Activated T-cell treated with anti-CD3 and anti-CD28 coated beads, Interleukin-2, amount 50 U/mL, for 24 hours (primary cell): ENCODE data around the gene LCN15.
"Not testable (repeated sequence)": the region's sequence is repeated elsewhere in the genome, so short reads cannot be mapped to it uniquely, and the experiment has no call there.

Source experiments
- DNase-seq: peaks from one replicate; pipeline ENCODE4 v3.0.0-alpha.2; 2020
- H3K27ac Mint-ChIP-seq: 2 replicates; pipeline ENCODE4 v1.8.0; 2020; ENCODE audit warnings: mild to moderate bottlenecking, mixed read lengths
- H3K27me3 Mint-ChIP-seq: 2 replicates; pipeline ENCODE4 v1.8.0; 2020; ENCODE audit warnings: mixed read lengths
- H3K36me3 Mint-ChIP-seq: 2 replicates; pipeline ENCODE4 v1.8.0; 2020; ENCODE audit warnings: low read depth, mixed read lengths
- H3K4me1 Mint-ChIP-seq: 2 replicates; pipeline ENCODE4 v1.8.0; 2020; ENCODE audit warnings: low read depth, mixed read lengths
- H3K4me3 Mint-ChIP-seq: 2 replicates; pipeline ENCODE4 v1.8.0; 2020; ENCODE audit warnings: mild to moderate bottlenecking, moderate library complexity, mixed read lengths
- H3K9me3 Mint-ChIP-seq: 2 replicates; pipeline ENCODE4 v1.8.0; 2020; ENCODE audit warnings: mixed read lengths

Gene LCN15

GRCh38 chr9:136799079-136799853 lies 34.9 kb upstream of the LCN15 start:
- H3K27me3 Mint-ChIP-seq: peaks cover 16% of the 10 kb centered on the region
- H3K27ac Mint-ChIP-seq: no peak overlapping the region
- peaks cover 26% of the 10 kb centered on the region for H3K4me1 Mint-ChIP-seq
- H3K4me3 Mint-ChIP-seq: no peak overlapping the region
- DNase-seq: no peak
- no peaks in the 10 kb centered on the region for H3K9me3 Mint-ChIP-seq
- peaks cover 6% of the 10 kb centered on the region for H3K36me3 Mint-ChIP-seq

GRCh38 chr9:136798708-136799078 lies 34.4 kb upstream of the LCN15 start:
- no peak overlapping the region for H3K4me3 Mint-ChIP-seq
- H3K27ac Mint-ChIP-seq: no peak overlapping the region
- H3K36me3 Mint-ChIP-seq: peaks cover 3% of the 10 kb centered on the region
- peaks cover 16% of the 10 kb centered on the region for H3K27me3 Mint-ChIP-seq
- no peak for DNase-seq
- H3K4me1 Mint-ChIP-seq: peaks cover 26% of the 10 kb centered on the region
- no peaks in the 10 kb centered on the region for H3K9me3 Mint-ChIP-seq

- H3K4me3 Mint-ChIP-seq, DNase-seq, H3K27ac Mint-ChIP-seq, H3K9me3 Mint-ChIP-seq: not testable (repeated sequence)
- peaks cover 18% of the 10 kb centered on the region for H3K36me3 Mint-ChIP-seq
- peaks cover 11% of the 10 kb centered on the region for H3K27me3 Mint-ChIP-seq
- H3K4me1 Mint-ChIP-seq: peaks cover 36% of the 10 kb centered on the region
Measured at GRCh38 chr9:136796775-136797347, 32.5 kb upstream of the LCN15 start.

GRCh38 chr9:136796238-136796774 lies 32.0 kb upstream of the LCN15 start, which contains the start of gene CCDC183:
CCDC183 (plus strand) TSS chr9:136796338; CDS start chr9:136796398, 60 bp downstream.
- H3K36me3 Mint-ChIP-seq: peaks cover 18% of the 10 kb centered on the region
- no peak within 1 kb of the TSS for H3K4me3 Mint-ChIP-seq
- peaks cover 11% of the 10 kb centered on the region for H3K27me3 Mint-ChIP-seq
- H3K9me3 Mint-ChIP-seq: no peaks in the 10 kb centered on the region
- H3K27ac Mint-ChIP-seq: peak within 1 kb of the TSS; percentile 15
- no peak for DNase-seq
- H3K4me1 Mint-ChIP-seq: peaks cover 36% of the 10 kb centered on the region

- no peaks in the 10 kb centered on the region for H3K9me3 Mint-ChIP-seq
- peaks cover 3% of the 10 kb centered on the region for H3K27me3 Mint-ChIP-seq
- H3K36me3 Mint-ChIP-seq: peaks cover 18% of the 10 kb centered on the region
- H3K4me1 Mint-ChIP-seq: peaks cover 28% of the 10 kb centered on the region
- no peak for DNase-seq
- no peak overlapping the region for H3K4me3 Mint-ChIP-seq
- H3K27ac Mint-ChIP-seq: no peak overlapping the region
Measured at GRCh38 chr9:136795000-136795348, 30.7 kb upstream of the LCN15 start.

- no peak overlapping the region for H3K4me3 Mint-ChIP-seq
- peaks cover 18% of the 10 kb centered on the region for H3K36me3 Mint-ChIP-seq
- H3K27ac Mint-ChIP-seq: no peak overlapping the region
- H3K4me1 Mint-ChIP-seq: peaks cover 25% of the 10 kb centered on the region
- no peak for DNase-seq
- peaks cover 3% of the 10 kb centered on the region for H3K27me3 Mint-ChIP-seq
- no peaks in the 10 kb centered on the region for H3K9me3 Mint-ChIP-seq
Measured at GRCh38 chr9:136794281-136794999, 30.1 kb upstream of the LCN15 start.

- Mint-ChIP-seq H3K4me3 (peak overlapping the region; percentile 8), H3K9me3 (no peaks in the 10 kb centered on the region), H3K36me3 (peaks cover 18% of the 10 kb centered on the region), H3K27me3 (peaks cover 3% of the 10 kb centered on the region), H3K4me1 (peaks cover 26% of the 10 kb centered on the region), H3K27ac (no peak overlapping the region)
- DNase-seq: no peak
Measured at GRCh38 chr9:136793086-136793946, 29.0 kb upstream of the LCN15 start.

GRCh38 chr9:136792321-136793085 lies 28.2 kb upstream of the LCN15 start:
- peaks cover 3% of the 10 kb centered on the region for H3K27me3 Mint-ChIP-seq
- H3K36me3 Mint-ChIP-seq: peaks cover 18% of the 10 kb centered on the region
- DNase-seq: no peak
- H3K27ac Mint-ChIP-seq: peak overlapping the region; percentile 94
- no peaks in the 10 kb centered on the region for H3K9me3 Mint-ChIP-seq
- peaks cover 34% of the 10 kb centered on the region for H3K4me1 Mint-ChIP-seq
- H3K4me3 Mint-ChIP-seq: peak overlapping the region; percentile 86

GRCh38 chr9:136791516-136792276 lies 27.4 kb upstream of the LCN15 start:
- H3K27ac Mint-ChIP-seq: peak overlapping the region; percentile 94
- H3K4me1 Mint-ChIP-seq: peaks cover 34% of the 10 kb centered on the region
- DNase-seq: peak; percentile 80
- H3K27me3 Mint-ChIP-seq: peaks cover 3% of the 10 kb centered on the region
- peaks cover 18% of the 10 kb centered on the region for H3K36me3 Mint-ChIP-seq
- H3K9me3 Mint-ChIP-seq: no peaks in the 10 kb centered on the region
- H3K4me3 Mint-ChIP-seq: peak overlapping the region; percentile 86

GRCh38 chr9:136790640-136791515 lies 26.6 kb upstream of the LCN15 start, which contains the start of gene TMEM141:
TMEM141 (plus strand) TSS chr9:136791344; CDS start chr9:136791371, 27 bp downstream.
- peak; percentile 100 for DNase-seq
- Mint-ChIP-seq H3K36me3 (peaks cover 18% of the 10 kb centered on the region), H3K27me3 (no peaks in the 10 kb centered on the region), H3K4me3 (peak within 1 kb of the TSS; percentile 86), H3K9me3 (no peaks in the 10 kb centered on the region), H3K27ac (peak within 1 kb of the TSS; percentile 94), H3K4me1 (peaks cover 27% of the 10 kb centered on the region)

GRCh38 chr9:136789523-136789937 lies 25.2 kb upstream of the LCN15 start:
- no peak for DNase-seq
- Mint-ChIP-seq H3K27me3 (no peaks in the 10 kb centered on the region), H3K27ac (no peak overlapping the region), H3K36me3 (peaks cover 18% of the 10 kb centered on the region), H3K9me3 (no peaks in the 10 kb centered on the region), H3K4me3 (no peak overlapping the region), H3K4me1 (peaks cover 25% of the 10 kb centered on the region)
